Measurements from ENCODE around the gene ATP6V1A. TPM values are rescaled to one million over a fixed set of nuclear protein-coding genes. Genes with fewer than 3 reads are reported as not detected.

ATP6V1A gene
- total and polyA plus RNA-seq, 2 of the 13 experiments (the other 11 are each of a cell fraction or from before 2014, with no cell fraction given), result 23.4 to 95.1 TPM

DNA sequence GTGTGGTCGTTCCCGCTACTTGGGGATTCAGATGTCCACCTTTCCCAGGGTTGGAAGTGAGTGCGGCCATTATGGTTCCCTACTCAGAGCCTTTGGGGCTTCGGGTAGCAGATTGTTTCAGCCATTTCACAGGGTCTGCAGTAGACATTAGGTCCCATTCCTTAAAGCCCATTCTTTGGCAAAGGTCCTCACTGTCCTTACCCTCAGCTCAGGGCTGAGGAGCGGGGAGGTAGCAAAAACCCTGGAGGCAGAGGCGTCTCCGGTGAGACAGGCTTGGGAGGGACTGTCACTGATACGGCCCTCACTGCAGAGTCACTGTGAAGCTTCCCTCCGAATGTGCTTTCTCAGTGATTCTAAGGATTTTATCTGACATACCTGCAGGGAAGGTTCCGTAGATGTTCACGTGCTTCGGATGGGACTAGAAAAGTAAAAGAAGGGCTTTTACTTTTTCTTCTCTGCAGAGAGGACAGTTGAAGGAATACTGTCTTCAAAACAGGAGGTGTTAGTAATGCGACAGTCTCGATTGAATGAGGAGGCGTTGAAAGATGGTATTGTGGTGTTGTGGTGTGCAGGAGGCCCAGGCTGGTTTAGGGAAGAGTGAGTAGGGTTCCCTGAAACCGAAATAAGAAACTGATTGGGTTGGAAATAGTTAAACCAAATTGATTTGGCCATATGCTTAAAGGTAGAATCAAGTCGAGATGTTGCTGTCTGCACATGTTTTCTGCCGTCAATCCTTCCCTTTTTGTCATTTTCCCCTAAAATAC lies 630 bp downstream of the ATP6V1A start (continued):
- TF ChIP-seq PAXIP1 (CRISPR knock-in tag; conservative IDR thresholded peaks at IDR 0.05) (no peak), TCF7L2 (IDR thresholded peaks at IDR 0.05; ENCODE audit: low read depth, low read length) (no peak), GZF1 (CRISPR knock-in tag; IDR thresholded peaks at IDR 0.05) (peak; percentile 77; the same call in 1 of the 2 replicates), ASH2L (IDR thresholded peaks at IDR 0.05; ENCODE audit: insufficient read length, low read depth, low read length) (peak; percentile 64), CHD4 (IDR thresholded peaks at IDR 0.05; ENCODE audit: borderline replicate concordance, low read length) (no peak), KLF16 (CRISPR knock-in tag; IDR thresholded peaks at IDR 0.05) (0 out of 4 replicates have a peak, but pooled peaks of 1 of the 2 experiments have one; percentile 26), ZSCAN31 (CRISPR knock-in tag; IDR thresholded peaks at IDR 0.05; ENCODE audit: low read depth) (0 out of 2 replicates have a peak, but pooled peaks have one; percentile 1), DNMT3B (CRISPR knock-in tag; conservative IDR thresholded peaks at IDR 0.05) (no peak), ZNF607 (CRISPR knock-in tag; IDR thresholded peaks at IDR 0.05; ENCODE audit: borderline replicate concordance) (0 out of 2 replicates have a peak, but pooled peaks have one; percentile 15), ZNF556 (CRISPR knock-in tag; IDR thresholded peaks at IDR 0.05; ENCODE audit: borderline replicate concordance) (peak; percentile 29; the same call in 1 of the 2 replicates), ZNF572 (CRISPR knock-in tag; IDR thresholded peaks at IDR 0.05) (no peak), ZNF136 (CRISPR knock-in tag; IDR thresholded peaks at IDR 0.05; ENCODE audit: low read depth) (0 out of 2 replicates have a peak, but pooled peaks have one; percentile 19), KDM2A (CRISPR knock-in tag; IDR thresholded peaks at IDR 0.05; ENCODE audit: borderline replicate concordance, low read depth) (no peak), ARNT2 (CRISPR knock-in tag; IDR thresholded peaks at IDR 0.05; ENCODE audit: low read depth) (no peak), ZNF296 (CRISPR knock-in tag; conservative IDR thresholded peaks at IDR 0.05) (no peak), ZNF781 (CRISPR knock-in tag; IDR thresholded peaks at IDR 0.05; ENCODE audit: borderline replicate concordance, not compliant biosample characterization) (peak; percentile 36), ZFX (CRISPR knock-in tag; IDR thresholded peaks at IDR 0.05; ENCODE audit: low read depth) (peak; percentile 45; the same call in 1 of the 2 replicates), SP4 (CRISPR knock-in tag; IDR thresholded peaks at IDR 0.05) (0 out of 2 replicates have a peak, but pooled peaks have one; percentile 32), GATA4 (IDR thresholded peaks at IDR 0.05; ENCODE audit: borderline replicate concordance, low read depth) (no peak), ZNF432 (CRISPR knock-in tag; IDR thresholded peaks at IDR 0.05; ENCODE audit: borderline replicate concordance) (no peak), HOXD1 (CRISPR knock-in tag; IDR thresholded peaks at IDR 0.05) (no peak)
- TF ChIP-seq, protein P1, sequence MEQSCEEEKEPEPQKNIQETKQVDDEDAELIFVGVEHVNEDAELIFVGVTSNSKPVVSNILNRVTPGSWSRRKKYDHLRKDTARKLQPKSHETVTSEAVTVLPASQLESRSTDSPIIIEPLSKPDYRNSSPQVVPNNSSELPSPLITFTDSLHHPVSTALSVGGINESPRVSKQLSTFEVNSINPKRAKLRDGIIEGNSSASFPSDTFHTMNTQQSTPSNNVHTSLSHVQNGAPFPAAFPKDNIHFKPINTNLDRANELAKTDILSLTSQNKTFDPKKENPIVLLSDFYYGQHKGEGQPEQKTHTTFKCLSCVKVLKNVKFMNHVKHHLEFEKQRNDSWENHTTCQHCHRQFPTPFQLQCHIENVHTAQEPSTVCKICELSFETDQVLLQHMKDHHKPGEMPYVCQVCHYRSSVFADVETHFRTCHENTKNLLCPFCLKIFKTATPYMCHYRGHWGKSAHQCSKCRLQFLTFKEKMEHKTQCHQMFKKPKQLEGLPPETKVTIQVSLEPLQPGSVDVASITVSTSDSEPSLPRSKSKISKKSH (CRISPR knock-in tag; IDR thresholded peaks at IDR 0.05; ENCODE audit: borderline replicate concordance), result 0 out of 2 replicates have a peak, but pooled peaks have one; percentile 73
